GM12875 (cell line): ENCODE results near the gene NMNAT3.

Experiments used
- H3K4me3 ChIP-seq: one replicate; pipeline ENCODE4 v1.5.1; 2011; ENCODE audit warnings: low read depth, low read length, control low read depth
- CTCF ChIP-seq: IDR thresholded peaks from 2 replicates; pipeline ENCODE4 v1.5.1; 2011; ENCODE audit warnings: low read depth, mild to moderate bottlenecking, control low read depth, inconsistent platforms, low read length, moderate library complexity, borderline replicate concordance; ENCODE audit not compliant: insufficient read depth

NMNAT3 gene

GRCh38 chr3:139538733-139539132 lies 139.0 kb downstream of the NMNAT3 start:
- H3K4me3 ChIP-seq: no peak overlapping the region

GRCh38 chr3:139537795-139538621 lies 139.8 kb downstream of the NMNAT3 start:
- no peak overlapping the region for H3K4me3 ChIP-seq
- TF ChIP-seq CTCF: no peak

More at GRCh38 chr3:139538733-139539132, 139.0 kb downstream of the NMNAT3 start:
- TF ChIP-seq CTCF: no peak

DNA sequence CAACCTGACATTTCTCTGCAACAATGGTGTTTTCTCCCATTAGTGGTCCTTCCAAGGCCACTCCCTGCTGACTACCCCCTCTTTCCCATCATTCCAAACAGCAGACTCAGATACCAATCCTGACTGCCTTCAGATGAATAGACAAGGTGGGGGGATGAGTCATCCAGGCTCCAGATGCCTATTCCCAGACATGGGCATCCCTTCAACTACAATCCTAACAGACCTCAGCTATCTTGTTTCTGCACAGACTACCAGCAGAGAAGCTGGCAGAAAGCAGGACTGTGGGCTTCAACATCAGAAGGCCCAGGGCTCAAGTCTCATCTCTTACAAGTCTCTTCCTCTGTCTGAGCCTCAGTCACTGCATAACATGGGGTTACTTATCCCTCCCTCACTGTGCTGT lies 140.4 kb downstream of the NMNAT3 start:
- TF ChIP-seq CTCF: no peak
- H3K4me3 ChIP-seq: no peak overlapping the region

- H3K4me3 ChIP-seq: no peak overlapping the region
- no peak for TF ChIP-seq CTCF
These were observed 142.5 kb downstream of the NMNAT3 start for GRCh38 chr3:139534992-139535879.

DNA sequence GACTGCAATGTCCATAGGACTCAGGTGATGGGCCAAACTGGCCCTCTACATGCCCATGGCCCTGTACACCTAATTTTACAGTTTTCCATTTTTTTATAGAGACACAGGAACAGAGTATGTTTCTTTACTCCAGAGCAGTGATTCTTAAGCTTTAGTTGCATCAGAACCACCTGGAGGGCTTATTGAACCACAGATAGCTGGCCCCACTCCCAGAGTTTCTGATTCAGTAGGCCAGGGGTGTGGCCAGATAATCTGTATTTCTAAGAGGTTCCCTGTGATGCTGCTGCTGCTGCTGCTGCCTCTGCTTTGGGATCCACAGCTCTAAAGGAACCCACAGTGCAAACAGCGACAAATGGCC lies 143.3 kb downstream of the NMNAT3 start:
- H3K4me3 ChIP-seq: no peak overlapping the region
- no peak for TF ChIP-seq CTCF

- TF ChIP-seq CTCF: no peak
- H3K4me3 ChIP-seq: no peak overlapping the region
These were observed 143.9 kb downstream of the NMNAT3 start for GRCh38 chr3:139533781-139534454.
